H54 (cell line): ENCODE data around the gene NDUFA3.
A peak's percentile ranks its signal among the peaks of the same experiment; 100 is the strongest.

Source experiments
- DNase-seq: peaks from one replicate; pipeline ENCODE4 v3.0.0; 2011; ENCODE audit warnings: low spot score, mixed read lengths; ENCODE audit not compliant: insufficient read length
- FAIRE-seq: peaks from 3 replicates; lab custom pipeline; 2011; peaks lifted over from hg19 to GRCh38; lab: Jason Lieb, UNC
- POLR2A ChIP-seq: IDR thresholded peaks from 2 replicates; pipeline ENCODE4 v1.6.1; 2011; ENCODE audit warnings: low read depth, mild to moderate bottlenecking, low read length

The NDUFA3 gene

GRCh38 chr19:54138489-54139256, 36.0 kb downstream of the NDUFA3 start:
- DNase-seq: no peak
- FAIRE-seq: no peak
- no peak for TF ChIP-seq POLR2A

DNA sequence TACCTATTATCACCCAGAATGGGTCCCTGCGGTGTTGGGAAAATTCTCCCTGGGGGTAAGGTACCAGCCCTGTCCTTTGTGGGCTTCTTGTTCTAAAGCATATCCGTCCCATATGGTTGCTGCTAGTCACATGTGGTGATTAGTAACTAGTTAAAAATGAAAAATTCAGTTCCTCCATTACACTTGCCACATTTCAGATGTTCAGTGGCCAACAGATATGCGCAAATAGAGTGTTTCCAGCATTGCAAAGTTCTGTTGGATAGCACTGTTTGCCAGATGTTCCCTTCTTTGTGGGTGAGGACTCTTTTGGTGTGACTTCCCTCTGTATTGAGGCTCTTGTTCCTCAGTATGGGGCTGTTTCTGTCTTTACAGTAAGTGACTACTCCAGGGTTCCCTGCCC, 38.7 kb downstream of the NDUFA3 start:
- no peak for FAIRE-seq
- TF ChIP-seq POLR2A: no peak
- DNase-seq: no peak

DNA sequence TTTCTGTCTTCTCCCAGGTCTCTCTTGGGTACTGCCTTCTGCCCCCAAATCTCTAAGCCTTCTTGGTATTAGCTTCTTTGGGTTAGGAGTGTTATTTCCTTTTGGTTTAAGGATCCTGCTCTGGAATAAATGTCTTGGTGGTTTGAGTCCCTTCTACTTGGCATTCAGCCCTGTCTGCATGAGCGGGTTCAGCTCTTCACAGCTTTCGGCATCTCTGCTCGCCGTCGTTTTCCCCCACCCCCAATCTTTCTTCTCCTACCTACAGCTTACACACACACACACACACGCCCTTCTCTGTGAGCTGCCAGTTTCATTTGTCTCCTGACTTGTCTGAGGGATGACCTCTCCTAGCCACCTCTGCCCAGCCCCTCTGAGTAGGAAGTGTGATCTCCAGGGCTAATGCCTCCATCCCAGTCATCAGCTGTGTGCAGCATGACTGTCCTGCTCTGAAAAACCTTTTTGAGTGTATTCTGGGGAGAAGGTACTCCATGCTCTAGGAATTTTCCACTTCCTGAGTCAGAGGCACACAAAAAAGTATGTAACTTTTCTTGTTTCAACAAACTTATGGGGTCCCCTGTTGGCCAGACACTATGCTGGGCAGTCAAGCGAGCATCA, 39.6 kb downstream of the NDUFA3 start:
- TF ChIP-seq POLR2A: no peak
- FAIRE-seq (no peak), DNase-seq (no peak)

- DNase-seq (no peak), FAIRE-seq (no peak)
- no peak for TF ChIP-seq POLR2A
These were observed 43.0 kb downstream of the NDUFA3 start for GRCh38 chr19:54145541-54146158.

DNA sequence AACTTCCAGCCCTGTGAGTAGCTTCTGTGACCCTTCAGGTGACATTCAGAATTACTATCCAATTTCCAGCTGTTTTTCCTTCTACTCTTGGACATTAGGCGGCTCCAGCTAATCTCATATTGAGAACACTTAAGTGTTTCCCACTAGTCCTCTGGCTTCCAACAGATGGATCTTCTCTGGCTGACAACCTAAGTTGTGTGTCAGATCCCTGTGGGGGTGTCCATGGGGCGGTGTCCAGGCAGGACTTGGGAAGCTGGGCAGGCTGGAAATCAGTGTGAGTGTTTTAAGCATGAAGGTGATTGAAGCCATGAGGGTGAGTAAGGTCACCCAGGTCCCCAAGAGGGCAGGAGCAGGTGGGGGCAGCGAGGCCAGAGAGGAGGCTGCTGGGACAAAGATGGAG, 45.0 kb downstream of the NDUFA3 start:
- DNase-seq (no peak), FAIRE-seq (no peak)
- no peak for TF ChIP-seq POLR2A

DNA sequence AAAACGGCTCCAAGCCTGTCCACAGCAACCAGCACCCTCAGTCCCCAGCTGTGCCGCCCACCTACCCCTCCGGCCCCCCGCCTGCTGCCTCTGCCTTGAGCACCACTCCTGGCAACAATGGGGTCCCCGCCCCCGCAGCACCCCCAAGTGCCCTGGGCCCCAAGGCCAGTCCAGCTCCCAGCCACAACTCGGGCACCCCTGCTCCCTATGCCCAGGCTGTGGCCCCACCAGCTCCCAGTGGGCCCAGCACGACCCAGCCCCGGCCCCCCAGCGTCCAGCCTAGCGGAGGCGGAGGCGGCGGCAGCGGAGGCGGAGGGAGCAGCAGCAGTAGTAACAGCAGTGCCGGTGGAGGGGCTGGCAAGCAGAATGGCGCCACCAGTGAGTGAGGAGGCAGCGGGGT, 45.5 kb downstream of the NDUFA3 start:
- TF ChIP-seq POLR2A: no peak
- no peak for FAIRE-seq
- no peak for DNase-seq

DNA sequence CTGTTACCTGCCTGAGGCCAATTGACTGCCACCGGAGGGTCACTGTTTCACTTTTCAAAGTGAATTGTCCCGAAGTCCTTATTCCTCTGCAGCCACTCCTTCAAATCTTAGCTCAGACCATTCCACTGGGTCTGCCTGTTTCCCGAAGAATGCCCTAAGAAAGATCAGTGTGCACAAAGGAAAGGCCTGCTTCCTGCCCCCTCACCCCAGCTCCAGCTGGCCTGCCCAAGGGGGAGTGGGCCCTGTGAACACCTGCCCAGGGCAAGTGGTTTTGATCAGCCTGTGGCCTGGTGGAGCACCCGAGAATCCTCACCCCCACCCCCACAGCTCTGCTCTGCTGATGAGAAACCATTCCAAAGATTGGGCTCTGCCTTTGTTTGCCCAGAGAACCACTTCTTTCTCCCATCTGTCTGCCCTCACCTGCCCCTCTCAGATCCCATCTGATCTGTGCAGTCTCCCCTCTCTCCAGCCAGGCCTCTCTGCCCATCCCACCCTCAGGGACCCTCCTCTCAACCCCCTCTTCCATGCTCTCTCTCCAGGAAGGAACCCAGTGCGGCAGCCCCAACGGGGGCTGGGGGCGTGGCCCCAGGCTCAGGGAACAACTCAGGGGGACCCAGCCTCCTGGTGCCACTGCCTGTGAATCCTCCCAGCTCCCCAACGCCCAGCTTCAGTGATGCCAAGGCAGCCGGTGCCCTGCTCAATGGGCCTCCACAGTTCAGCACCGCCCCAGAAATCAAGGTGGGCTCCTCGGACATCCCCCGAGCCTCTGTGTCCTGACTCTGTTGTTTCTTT, 46.6 kb downstream of the NDUFA3 start:
- FAIRE-seq: no peak
- TF ChIP-seq POLR2A: no peak
- DNase-seq: no peak

- no peak for DNase-seq
- no peak for TF ChIP-seq POLR2A
- FAIRE-seq: no peak
These were observed 48.8 kb downstream of the NDUFA3 start for GRCh38 chr19:54151362-54152035.

- FAIRE-seq: no peak
These were observed 49.6 kb downstream of the NDUFA3 start for GRCh38 chr19:54152267-54152666.

GRCh38 chr19:54152878-54153524, 50.3 kb downstream of the NDUFA3 start:
- no peak for FAIRE-seq
- DNase-seq: no peak
- no peak for TF ChIP-seq POLR2A

More at GRCh38 chr19:54152267-54152666, 49.6 kb downstream of the NDUFA3 start:
- no peak for DNase-seq
- TF ChIP-seq POLR2A: no peak

- no peak for DNase-seq
- FAIRE-seq: no peak
- TF ChIP-seq POLR2A: no peak
These were observed 51.2 kb downstream of the NDUFA3 start for GRCh38 chr19:54153731-54154326.

DNA sequence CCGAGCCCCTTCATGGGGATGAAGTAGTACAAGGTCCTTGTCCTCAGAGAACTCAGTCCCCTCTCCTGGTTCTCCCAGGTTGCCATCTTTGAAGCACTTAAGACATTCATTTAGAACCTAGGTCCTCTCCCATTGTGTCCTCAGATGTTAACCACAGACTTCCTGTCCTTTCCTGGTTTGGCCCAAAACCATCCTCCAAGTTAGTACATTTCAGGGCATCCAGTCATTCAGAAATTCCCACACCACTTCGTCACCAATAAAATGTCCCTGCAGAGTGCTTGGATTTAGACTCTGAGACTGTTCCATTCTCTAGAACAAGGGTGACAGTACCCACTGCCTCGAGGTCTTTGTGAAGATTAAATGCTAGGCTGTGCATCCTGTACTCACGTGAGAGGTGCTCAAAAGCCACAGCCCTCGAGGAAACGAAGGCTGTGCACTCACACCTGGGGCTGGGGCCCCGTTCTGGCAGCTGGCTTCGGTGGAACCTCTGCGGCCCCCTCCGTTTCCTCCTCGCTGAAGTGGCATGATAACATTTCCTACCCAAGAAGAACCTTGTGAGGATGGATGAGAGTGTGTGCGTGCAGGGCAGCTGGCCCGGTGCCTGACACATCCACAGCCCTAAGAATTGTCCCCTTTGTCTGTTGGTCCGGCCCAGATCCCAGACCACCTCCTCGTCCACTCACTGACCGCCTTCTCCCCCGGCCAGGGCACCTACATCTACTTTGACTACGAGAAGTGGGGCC, 52.1 kb downstream of the NDUFA3 start:
- DNase-seq: peak; percentile 54
- no peak for TF ChIP-seq POLR2A
- FAIRE-seq: no peak

DNA sequence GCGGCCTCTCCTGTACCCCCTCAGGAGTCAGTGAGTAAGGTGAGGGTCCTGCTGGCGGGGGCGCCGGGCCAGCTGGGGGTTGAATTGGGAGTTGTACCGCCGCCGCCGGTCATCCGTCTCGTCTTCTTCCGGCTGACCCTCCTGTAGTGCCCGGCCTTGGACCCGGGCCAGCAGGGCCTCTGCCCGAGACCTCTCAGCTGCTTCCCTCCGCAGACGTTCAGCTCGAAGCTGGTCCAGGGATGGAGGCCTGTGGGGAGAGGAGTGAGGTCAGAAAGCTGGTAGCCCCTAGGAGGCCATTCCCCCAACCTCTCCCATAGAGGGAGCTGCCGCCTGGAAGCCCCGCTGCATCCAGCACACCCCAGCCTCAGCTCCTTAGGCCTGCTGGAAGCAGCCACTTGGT, 53.0 kb downstream of the NDUFA3 start:
- DNase-seq: no peak
- TF ChIP-seq POLR2A: no peak
- no peak for FAIRE-seq
